Fibroblast of villous mesenchyme (primary cell): ENCODE data around the gene DCST1. TPM values are rescaled to one million over a fixed set of nuclear protein-coding genes. Genes with fewer than 3 reads are reported as not detected.

Experiments
- DNase-seq: peaks from one replicate; pipeline ENCODE4 v3.0.0-alpha.2; 2010; ENCODE audit warnings: low read depth
- H3K4me3 ChIP-seq: 2 replicates; pipeline ENCODE4 v1.5.1; 2011; ENCODE audit warnings: low read depth, mild to moderate bottlenecking, low read length
- CTCF ChIP-seq: IDR thresholded peaks from 2 replicates; pipeline ENCODE4 v1.5.1; 2012; ENCODE audit warnings: low read depth, mild to moderate bottlenecking, low read length; ENCODE audit not compliant: insufficient read depth
- total RNA-seq: library from RNA; depleted of rRNA; stranded (reverse); fragments of >200 nt; gene quantifications from 2 replicates; pipeline ENCODE4 v1.2.3, GENCODE V29; 2012

DCST1 gene
- total RNA-seq, 1 donor: not detected

- peak; percentile 96 for TF ChIP-seq CTCF
- H3K4me3 ChIP-seq: no peak overlapping the region
- peak; percentile 67 for DNase-seq
Measured at GRCh38 chr1:155091071-155092051, 57.7 kb downstream of the DCST1 start.

GRCh38 chr1:155092131-155092530 lies 58.5 kb downstream of the DCST1 start:
- TF ChIP-seq CTCF: no peak
- DNase-seq: no peak
- H3K4me3 ChIP-seq: no peak overlapping the region

GRCh38 chr1:155092641-155093040 lies 59.0 kb downstream of the DCST1 start:
- no peak for DNase-seq
- H3K4me3 ChIP-seq: no peak overlapping the region
- no peak for TF ChIP-seq CTCF

- DNase-seq: peak; percentile 51
- TF ChIP-seq CTCF: peak; percentile 40
- H3K4me3 ChIP-seq: no peak overlapping the region
Measured at GRCh38 chr1:155093911-155094621, 60.4 kb downstream of the DCST1 start.

GRCh38 chr1:155094622-155094948 lies 61.0 kb downstream of the DCST1 start:
- no peak overlapping the region for H3K4me3 ChIP-seq
- no peak for TF ChIP-seq CTCF
- no peak for DNase-seq

- no peak for TF ChIP-seq CTCF
- DNase-seq: no peak
- H3K4me3 ChIP-seq: no peak overlapping the region
Measured at GRCh38 chr1:155099331-155099730, 65.7 kb downstream of the DCST1 start.

Other genes with a start within 250 kb of the DCST1 start
- not detected in 2 replicates for gene KCNN3, start 163.5 kb upstream of the DCST1 start, total RNA-seq
- gene PMVK, start 97.1 kb upstream of the DCST1 start, total RNA-seq: 6.4 and 8.2 TPM in 2 replicates
- 52.2 and 54.1 TPM in 2 replicates for gene PBXIP1, start 77.7 kb upstream of the DCST1 start, total RNA-seq
- 26.7 and 28.9 TPM in 2 replicates for gene PYGO2, start 72.0 kb upstream of the DCST1 start, total RNA-seq
- 255 and 330 TPM in 2 replicates for gene SHC1, start 63.1 kb upstream of the DCST1 start, total RNA-seq
- 57.7 and 68.2 TPM in 2 replicates for gene CKS1B, start 59.1 kb upstream of the DCST1 start, total RNA-seq
- 22.9 and 24.2 TPM in 2 replicates for gene FLAD1, start 50.5 kb upstream of the DCST1 start, total RNA-seq
- gene LENEP, start 40.2 kb upstream of the DCST1 start, total RNA-seq: 0.32 and 0.43 TPM in 2 replicates
- 15.5 and 15.8 TPM in 2 replicates for gene ZBTB7B, start 31.0 kb upstream of the DCST1 start, total RNA-seq
- not detected in 2 replicates for gene DCST2, start within 50 bp of the DCST1 start, total RNA-seq
- gene ADAM15, start 17.5 kb downstream of the DCST1 start, total RNA-seq: 41.2 and 49.2 TPM in 2 replicates
- gene EFNA4, start 29.9 kb downstream of the DCST1 start, total RNA-seq: 2.6 and 3.9 TPM in 2 replicates
- 0.32 and 0.43 TPM in 2 replicates for gene EFNA3, start 45.0 kb downstream of the DCST1 start, total RNA-seq
- gene EFNA1, start 94.1 kb downstream of the DCST1 start, total RNA-seq: not detected in 2 replicates
- 52.5 and 58.7 TPM in 2 replicates for gene SLC50A1, start 102.0 kb downstream of the DCST1 start, total RNA-seq
- 23.7 and 47.0 TPM in 2 replicates for gene DPM3, start 106.7 kb downstream of the DCST1 start, total RNA-seq
- gene KRTCAP2, start 139.5 kb downstream of the DCST1 start, total RNA-seq: 65.6 and 95.3 TPM in 2 replicates
- 6.5 and 7.7 TPM in 2 replicates for gene TRIM46, start 140.0 kb downstream of the DCST1 start, total RNA-seq
- gene THBS3, start 174.1 kb downstream of the DCST1 start, total RNA-seq: 32.8 and 35.8 TPM in 2 replicates
- 38.0 and 45.1 TPM in 2 replicates for gene MTX1, start 174.9 kb downstream of the DCST1 start, total RNA-seq
- 7.7 and 7.8 TPM in 2 replicates for gene ENTREP3, start 221.7 kb downstream of the DCST1 start, total RNA-seq
- gene SCAMP3, start 228.5 kb downstream of the DCST1 start, total RNA-seq: 33.7 and 35.8 TPM in 2 replicates
- gene CLK2, start 239.7 kb downstream of the DCST1 start, total RNA-seq: 19.3 and 21.6 TPM in 2 replicates
- 0.86 and 1.6 TPM in 2 replicates for gene HCN3, start 243.6 kb downstream of the DCST1 start, total RNA-seq